Epithelial cell of proximal tubule (primary cell): ENCODE results near the gene MRPL4. TPM values are rescaled to one million over a fixed set of nuclear protein-coding genes. Genes with fewer than 3 reads are reported as not detected.
A peak's percentile ranks its signal among the peaks of the same experiment; 100 is the strongest.
"Not testable (repeated sequence)": the region's sequence is repeated elsewhere in the genome, so short reads cannot be mapped to it uniquely, and the experiment has no call there.

Experiments used
- DNase-seq: peaks from one replicate; pipeline ENCODE4 v3.0.0-alpha.2; 2011; ENCODE audit warnings: low read depth
- H3K4me3 ChIP-seq: 2 replicates; pipeline ENCODE4 v1.5.1; 2011; ENCODE audit warnings: low read depth, mild to moderate bottlenecking, low read length
- CTCF ChIP-seq: conservative IDR thresholded peaks from 2 replicates; pipeline ENCODE4 v1.5.1; 2012; ENCODE audit warnings: low read depth, mild to moderate bottlenecking, low read length
- total RNA-seq: library from RNA; depleted of rRNA; stranded (reverse); fragments of >200 nt; gene quantifications from 2 replicates; pipeline ENCODE4 v1.2.3, GENCODE V29; 2015

MRPL4 gene
- total RNA-seq, 1 donor from 2014 or later: 104 TPM

DNA sequence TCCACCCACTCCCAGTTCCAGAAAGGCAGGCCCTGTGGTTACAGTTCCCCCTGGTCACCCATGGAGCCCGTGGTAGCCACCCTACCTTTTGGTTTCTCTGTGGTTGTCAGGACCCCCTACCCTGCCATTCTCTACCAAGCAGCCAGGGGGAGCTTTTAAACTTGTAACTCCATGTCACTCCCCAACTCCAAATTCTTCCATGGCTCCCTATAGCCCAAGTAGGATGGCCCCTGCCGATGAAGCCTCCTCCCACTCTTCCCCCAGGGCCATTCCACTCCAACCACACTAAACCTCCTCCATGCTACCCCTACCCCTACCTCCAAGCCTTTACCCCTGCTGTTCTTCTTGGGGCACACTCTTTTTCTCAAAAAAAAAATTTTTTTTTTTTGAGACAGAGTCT lies 23.1 kb upstream of the MRPL4 start:
- no peak for DNase-seq
- H3K4me3 ChIP-seq: no peak overlapping the region
- peak; percentile 54 for TF ChIP-seq CTCF

DNA sequence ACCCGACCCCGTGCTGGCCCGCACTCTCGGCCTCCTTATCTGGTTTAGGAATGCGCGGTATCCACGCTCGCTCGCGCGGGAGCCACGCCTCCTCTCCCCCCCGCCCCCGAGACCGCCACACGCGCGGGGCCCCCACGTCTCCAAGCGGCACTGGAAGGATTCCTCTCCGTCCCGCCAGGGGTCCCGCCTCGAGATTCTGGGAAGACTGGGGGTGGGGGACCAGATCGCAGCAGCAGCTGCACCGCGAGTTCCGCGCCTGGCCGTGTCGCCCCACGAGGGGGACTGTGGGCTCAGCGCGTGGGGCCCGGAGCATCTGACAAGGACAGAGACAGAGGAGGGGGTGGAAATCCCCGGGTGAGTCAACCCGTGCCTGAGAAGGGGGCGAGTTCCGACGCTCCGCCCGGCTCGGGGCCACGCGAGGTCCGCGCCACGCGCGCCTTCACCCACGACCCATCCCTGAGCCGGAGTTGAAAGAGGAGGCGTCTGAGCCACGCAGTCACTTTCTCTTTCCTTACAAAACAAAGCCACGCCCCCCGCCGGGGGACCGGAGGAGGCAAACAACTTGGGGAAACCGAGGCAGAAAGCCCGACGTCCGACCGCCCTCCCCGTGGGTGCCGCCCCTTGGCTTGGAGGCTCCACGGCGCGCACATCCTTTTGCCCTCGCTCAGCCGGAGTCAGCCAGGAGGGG lies 21.7 kb upstream of the MRPL4 start:
- no peak for TF ChIP-seq CTCF
- no peak for DNase-seq
- peak overlapping the region; percentile 78 for H3K4me3 ChIP-seq

GRCh38 chr19:10230861-10231611 lies 21.0 kb upstream of the MRPL4 start, which contains the start of gene S1PR2:
Gene S1PR2 (minus strand): TSS chr19:10231331. CDS start chr19:10224905, 6,426 bp downstream.
- no peak for DNase-seq
- peak within 1 kb of the TSS; percentile 78 for H3K4me3 ChIP-seq
- TF ChIP-seq CTCF: no peak

DNA sequence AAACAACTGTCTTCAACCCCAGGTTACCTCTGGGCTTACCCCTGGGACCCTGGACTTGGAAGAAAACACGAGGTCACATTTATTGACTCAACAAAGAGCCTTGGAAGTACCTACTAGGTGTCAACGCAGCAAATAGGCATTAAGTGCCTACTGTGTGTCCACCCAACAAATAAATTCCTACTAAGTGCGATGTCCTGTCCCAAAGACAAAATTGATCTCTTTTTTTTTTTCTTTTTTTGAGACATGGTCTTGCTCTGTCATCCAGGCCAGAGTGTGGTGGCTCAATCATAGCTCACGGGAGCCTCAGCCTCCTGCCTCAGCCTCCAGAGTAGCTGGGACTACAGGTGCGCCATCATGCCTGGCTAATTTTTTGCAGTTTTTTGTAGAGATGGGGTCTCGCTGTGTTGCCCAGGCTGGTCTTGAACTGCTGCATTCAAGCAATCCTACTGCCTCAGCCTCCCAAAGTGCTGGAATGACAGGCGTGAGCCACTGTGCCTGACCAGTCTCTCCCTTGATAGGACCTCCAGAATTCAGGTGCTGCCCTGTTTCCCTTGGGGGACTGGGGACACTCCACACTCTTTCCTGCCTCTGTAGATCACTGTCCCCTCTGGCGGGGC lies 20.3 kb upstream of the MRPL4 start:
- peak overlapping the region; percentile 78 for H3K4me3 ChIP-seq
- DNase-seq: no peak
- TF ChIP-seq CTCF: no peak

DNA sequence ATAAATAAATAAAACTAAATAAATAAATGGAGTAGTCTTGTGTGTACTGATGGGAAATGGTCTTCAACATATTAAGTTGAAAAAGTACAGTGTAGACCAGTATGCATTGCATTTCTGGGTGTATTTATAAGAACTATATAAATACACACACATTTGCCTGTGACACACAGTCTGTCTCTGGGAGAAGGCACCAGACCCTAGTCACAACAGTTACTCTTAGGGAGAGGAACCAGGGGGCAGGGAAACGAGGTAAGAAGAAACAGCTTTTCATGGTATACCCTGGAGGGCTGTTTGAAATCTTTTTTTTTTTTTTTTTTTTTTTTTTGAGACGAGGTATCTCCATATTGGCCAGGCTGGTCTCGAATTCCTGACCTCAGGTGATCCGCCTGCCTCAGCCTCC lies 18.1 kb upstream of the MRPL4 start:
- no peak for DNase-seq
- TF ChIP-seq CTCF: no peak
- no peak overlapping the region for H3K4me3 ChIP-seq

DNA sequence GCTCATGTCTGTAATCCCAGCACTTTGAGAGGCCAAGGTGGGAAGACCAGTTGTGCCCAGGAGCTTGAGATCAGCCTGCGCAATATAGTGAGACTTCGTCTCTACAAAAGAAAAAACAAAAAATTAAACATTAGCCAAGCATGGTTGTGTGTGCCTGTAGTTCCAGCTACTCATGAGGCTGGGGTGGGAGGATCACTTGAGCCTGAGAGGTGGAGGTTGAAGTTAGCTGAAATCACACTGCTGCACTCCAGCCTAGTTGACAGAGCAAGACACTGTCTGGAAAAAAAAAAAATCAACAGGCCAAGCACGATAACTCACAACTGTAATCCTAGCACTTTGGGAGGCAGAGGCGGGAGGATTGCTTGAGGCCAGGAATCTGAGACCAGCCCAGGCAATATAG lies 17.0 kb upstream of the MRPL4 start:
- no peak for DNase-seq
- TF ChIP-seq CTCF: no peak
- H3K4me3 ChIP-seq: no peak overlapping the region

- H3K4me3 ChIP-seq, DNase-seq: not testable (repeated sequence)
Observed at GRCh38 chr19:10235409-10235808, 16.6 kb upstream of the MRPL4 start.
